ENCODE data around the gene FAM227A. TPM values are rescaled to one million over a fixed set of nuclear protein-coding genes. Genes with fewer than 3 reads are reported as not detected.
"Not testable (repeated sequence)": the region's sequence is repeated elsewhere in the genome, so short reads cannot be mapped to it uniquely, and the experiment has no call there.

FAM227A gene
- total and polyA plus RNA-seq, 12 donors: 0.43 to 7.3 (median 0.90) TPM

- Histone ChIP-seq H3K27me3 (no peaks in the 10 kb centered on the region), H3K4me3 (no peak overlapping the region), H3K4me1 (replicated peaks in 1 of 2) (no peaks in the 10 kb centered on the region), H3K27ac (no peak overlapping the region), H3K9me3 (replicated peaks in 1 of 3) (no peaks in the 10 kb centered on the region), H3K36me3 (replicated peaks in 1 of 2) (no peaks in the 10 kb centered on the region)
- no peak for TF ChIP-seq POLR2A (IDR thresholded peaks at IDR 0.05)
- TF ChIP-seq CTCF (IDR thresholded peaks at IDR 0.05): no peak
- DNase-seq: no peak
- intact Hi-C loops (cut with DNase I): no loop called here
- 93 to 94% (median 94%) methylated on average over 6 of the region's 6 CpGs for WGBS, 4 donors
These were observed 10.8 kb downstream of the FAM227A start for GRCh38 chr22:38645430-38645829.

- H3K36me3 ChIP-seq (replicated peaks in 1 of 2); H3K9me3 ChIP-seq (replicated peaks in 1 of 3); intact Hi-C loops (cut with DNase I); H3K27ac ChIP-seq; H3K27me3 ChIP-seq; H3K4me3 ChIP-seq; H3K4me1 ChIP-seq (replicated peaks in 1 of 2); DNase-seq: not testable (repeated sequence)
- WGBS, 4 donors: 92 to 96% (median 95%) methylated on average over 4 to 5 of the region's 5 CpGs
These were observed 11.9 kb downstream of the FAM227A start for GRCh38 chr22:38644245-38644644.

GRCh38 chr22:38641476-38642040 is 14.6 kb downstream of the FAM227A start:
- Histone ChIP-seq H3K4me3 (no peak overlapping the region), H3K9me3 (replicated peaks in 1 of 3) (no peaks in the 10 kb centered on the region), H3K27ac (no peak overlapping the region), H3K27me3 (no peaks in the 10 kb centered on the region), H3K36me3 (replicated peaks in 1 of 2) (no peaks in the 10 kb centered on the region), H3K4me1 (replicated peaks in 1 of 2) (no peaks in the 10 kb centered on the region)
- DNase-seq: no peak
- TF ChIP-seq POLR2A (IDR thresholded peaks at IDR 0.05) (no peak), CTCF (IDR thresholded peaks at IDR 0.05) (no peak)
- WGBS, 4 donors: 92 to 97% (median 93%) methylated on average over 12 to 13 of the region's 13 CpGs
- intact Hi-C loops (cut with DNase I): no loop called here

GRCh38 chr22:38638728-38639127 is 17.5 kb downstream of the FAM227A start:
- Histone ChIP-seq H3K4me3 (no peak overlapping the region), H3K9me3 (replicated peaks in 1 of 3) (no peaks in the 10 kb centered on the region), H3K27me3 (no peaks in the 10 kb centered on the region), H3K27ac (no peak overlapping the region), H3K36me3 (replicated peaks in 1 of 2) (no peaks in the 10 kb centered on the region), H3K4me1 (replicated peaks in 1 of 2) (no peaks in the 10 kb centered on the region)
- no peak for DNase-seq
- TF ChIP-seq POLR2A (IDR thresholded peaks at IDR 0.05): no peak
- TF ChIP-seq CTCF (IDR thresholded peaks at IDR 0.05): no peak
- 76 to 94% (median 80%) methylated on average over 3 of the region's 3 CpGs for WGBS, 4 donors
- intact Hi-C loops (cut with DNase I): no loop called here

- Histone ChIP-seq H3K9me3 (replicated peaks in 1 of 3) (no peaks in the 10 kb centered on the region), H3K27me3 (no peaks in the 10 kb centered on the region), H3K4me3 (no peak overlapping the region), H3K36me3 (replicated peaks in 1 of 2) (no peaks in the 10 kb centered on the region), H3K27ac (no peak overlapping the region), H3K4me1 (replicated peaks in 1 of 2) (no peaks in the 10 kb centered on the region)
- intact Hi-C loops (cut with DNase I): no loop called here
- WGBS, 4 donors: 75 to 100% (median 90%) methylated on average over 1 to 2 of the region's 2 CpGs
- no peak for DNase-seq
- TF ChIP-seq POLR2A (IDR thresholded peaks at IDR 0.05): no peak
- TF ChIP-seq CTCF (IDR thresholded peaks at IDR 0.05): no peak
These were observed 18.0 kb downstream of the FAM227A start for GRCh38 chr22:38638216-38638615.
